Suprapubic skin (tissue), 4 donors: ENCODE data around the gene CCDC178. TPM values are rescaled to one million over a fixed set of nuclear protein-coding genes. Genes with fewer than 3 reads are reported as not detected.

Experiments
- DNase-seq, 2 donors: peaks; one replicate each; pipeline ENCODE4 v3.0.0-alpha.2; 2019; ENCODE audit warnings: low spot score in 2 of 2
- H3K27ac ChIP-seq: fragments of 200-600 bp; sonication (generic); one replicate; pipeline ENCODE4 v1.5.1; 2019
- H3K27me3 ChIP-seq: fragments of 200-600 bp; sonication (generic); one replicate; pipeline ENCODE4 v1.5.1; 2019
- H3K36me3 ChIP-seq: fragments of 200-600 bp; sonication (generic); one replicate; pipeline ENCODE4 v1.5.1; 2019
- H3K4me1 ChIP-seq: fragments of 200-600 bp; sonication (generic); one replicate; pipeline ENCODE4 v1.5.1; 2019
- H3K4me3 ChIP-seq: fragments of 200-600 bp; sonication (generic); one replicate; pipeline ENCODE4 v1.5.1; 2019; ENCODE audit warnings: mild to moderate bottlenecking
- H3K9me3 ChIP-seq: fragments of 200-600 bp; sonication (generic); one replicate; pipeline ENCODE4 v1.5.1; 2019
- EP300 ChIP-seq: sonication (generic); formaldehyde crosslinking; IDR thresholded peaks from one replicate; pipeline ENCODE4 v1.6.1; 2017; ENCODE audit warnings: antibody characterized with exemption
- POLR2A ChIP-seq, 2 donors: fragments of 450-650 bp; IDR thresholded peaks; one replicate each; pipeline ENCODE4 v1.6.1; 2017; ENCODE audit warnings: antibody characterized with exemption in 2 of 2, mild to moderate bottlenecking in 2 of 2, moderate library complexity in 2 of 2
- POLR2AphosphoS5 ChIP-seq, 3 donors: sonication (generic); formaldehyde crosslinking; IDR thresholded peaks; one replicate each; pipeline ENCODE4 v1.6.1; 2017; ENCODE audit warnings: antibody characterized with exemption in 3 of 3
- WGBS: methylation state at CpG from one replicate; pipeline ENCODE4 v1.1.5; 2018; 5-methylcytosine and 5-hydroxymethylcytosine counted together
- total RNA-seq, 4 donors: library from RNA; depleted of rRNA; stranded (reverse); fragments of >200 nt; gene quantifications; one replicate each; pipeline ENCODE4 v1.1.0, GENCODE V29; 2016
- TF ChIP-seq, protein P1 (sequence below), 2 donors: fragments of 200-600 bp in 1 of 2; fragments of 450-650 bp in 1 of 2; sonication (generic) in 1 of 2; IDR thresholded peaks; one replicate each; pipeline ENCODE4 v1.5.1; 2016 to 2019; ENCODE audit warnings: antibody characterized with exemption in 2 of 2, mild to moderate bottlenecking in 1 of 2, moderate library complexity in 1 of 2

Gene CCDC178
- total RNA-seq, 4 donors from 2014 or later: not detected

DNA sequence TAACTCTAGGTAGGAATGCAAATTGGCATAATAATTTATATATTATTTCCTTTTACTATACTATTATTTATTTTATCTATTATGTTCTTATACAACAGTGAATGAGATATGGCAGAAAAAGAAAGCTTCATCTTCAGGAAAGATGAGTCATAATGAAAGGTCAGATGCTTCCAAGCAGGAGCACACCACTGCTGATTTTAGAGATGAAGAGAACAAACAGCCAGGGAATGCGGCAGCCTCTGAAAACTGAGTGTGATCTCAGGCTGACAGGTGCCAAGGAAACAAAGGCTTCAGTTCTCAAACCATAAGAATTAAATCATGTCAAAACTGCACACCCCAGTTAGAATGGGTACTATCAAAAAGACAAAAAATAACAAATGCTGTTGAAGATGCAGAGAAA lies 149.0 kb downstream of the CCDC178 start:
- no peak for DNase-seq
- WGBS: 38% methylated on average over 1 of the region's 1 CpG
- H3K36me3 ChIP-seq: no peaks in the 10 kb centered on the region

DNA sequence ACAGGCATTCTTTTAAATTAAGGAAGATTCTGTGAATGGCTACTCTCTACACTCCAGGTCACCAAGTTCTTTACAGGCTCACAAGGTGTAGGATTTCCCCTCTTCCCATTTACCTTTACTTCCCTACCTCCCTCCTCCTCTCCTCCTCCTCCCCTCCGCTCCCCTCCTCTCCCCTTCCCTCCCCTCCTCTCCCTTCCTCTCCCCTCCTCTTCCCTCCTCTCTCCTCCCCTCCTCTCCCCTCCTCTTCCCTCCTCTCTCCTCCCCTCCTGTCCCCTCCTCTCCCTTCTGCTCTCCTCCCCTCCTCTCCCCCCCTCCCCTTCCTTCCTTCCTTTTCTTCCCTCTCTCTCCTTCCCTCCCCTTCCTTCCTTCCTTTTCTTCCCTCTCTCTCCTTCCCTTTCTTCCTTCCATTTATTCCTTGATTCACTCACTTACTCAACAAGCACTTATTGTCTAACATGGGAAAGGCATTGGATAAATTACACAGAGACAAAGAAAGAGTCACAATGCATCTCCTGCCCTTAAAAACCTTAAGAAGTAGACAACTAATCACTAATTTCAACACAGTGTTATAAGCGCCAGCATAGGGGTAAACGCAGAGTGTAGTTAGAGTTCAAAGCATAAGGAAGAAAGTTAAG lies 152.3 kb downstream of the CCDC178 start:
- no peak for TF ChIP-seq EP300
- Histone ChIP-seq H3K4me3 (no peak overlapping the region), H3K4me1 (no peaks in the 10 kb centered on the region), H3K27ac (no peak overlapping the region), H3K36me3 (no peaks in the 10 kb centered on the region), H3K27me3 (no peaks in the 10 kb centered on the region), H3K9me3 (no peaks in the 10 kb centered on the region)
- no peak for DNase-seq
- 83% methylated on average over 3 of the region's 3 CpGs for WGBS

More for the DNA sequence above, 149.0 kb downstream of the CCDC178 start:
- no peaks in the 10 kb centered on the region for H3K4me1 ChIP-seq
- H3K27ac ChIP-seq: no peak overlapping the region
- TF ChIP-seq, protein P1, sequence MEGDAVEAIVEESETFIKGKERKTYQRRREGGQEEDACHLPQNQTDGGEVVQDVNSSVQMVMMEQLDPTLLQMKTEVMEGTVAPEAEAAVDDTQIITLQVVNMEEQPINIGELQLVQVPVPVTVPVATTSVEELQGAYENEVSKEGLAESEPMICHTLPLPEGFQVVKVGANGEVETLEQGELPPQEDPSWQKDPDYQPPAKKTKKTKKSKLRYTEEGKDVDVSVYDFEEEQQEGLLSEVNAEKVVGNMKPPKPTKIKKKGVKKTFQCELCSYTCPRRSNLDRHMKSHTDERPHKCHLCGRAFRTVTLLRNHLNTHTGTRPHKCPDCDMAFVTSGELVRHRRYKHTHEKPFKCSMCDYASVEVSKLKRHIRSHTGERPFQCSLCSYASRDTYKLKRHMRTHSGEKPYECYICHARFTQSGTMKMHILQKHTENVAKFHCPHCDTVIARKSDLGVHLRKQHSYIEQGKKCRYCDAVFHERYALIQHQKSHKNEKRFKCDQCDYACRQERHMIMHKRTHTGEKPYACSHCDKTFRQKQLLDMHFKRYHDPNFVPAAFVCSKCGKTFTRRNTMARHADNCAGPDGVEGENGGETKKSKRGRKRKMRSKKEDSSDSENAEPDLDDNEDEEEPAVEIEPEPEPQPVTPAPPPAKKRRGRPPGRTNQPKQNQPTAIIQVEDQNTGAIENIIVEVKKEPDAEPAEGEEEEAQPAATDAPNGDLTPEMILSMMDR (IDR thresholded peaks at IDR 0.05): no peak
- TF ChIP-seq POLR2AphosphoS5 (IDR thresholded peaks at IDR 0.05): no peak
- no peak for TF ChIP-seq POLR2A (IDR thresholded peaks at IDR 0.05)
- no peak for TF ChIP-seq EP300
- H3K27me3 ChIP-seq: no peaks in the 10 kb centered on the region
- no peaks in the 10 kb centered on the region for H3K9me3 ChIP-seq
- no peak overlapping the region for H3K4me3 ChIP-seq

DNA sequence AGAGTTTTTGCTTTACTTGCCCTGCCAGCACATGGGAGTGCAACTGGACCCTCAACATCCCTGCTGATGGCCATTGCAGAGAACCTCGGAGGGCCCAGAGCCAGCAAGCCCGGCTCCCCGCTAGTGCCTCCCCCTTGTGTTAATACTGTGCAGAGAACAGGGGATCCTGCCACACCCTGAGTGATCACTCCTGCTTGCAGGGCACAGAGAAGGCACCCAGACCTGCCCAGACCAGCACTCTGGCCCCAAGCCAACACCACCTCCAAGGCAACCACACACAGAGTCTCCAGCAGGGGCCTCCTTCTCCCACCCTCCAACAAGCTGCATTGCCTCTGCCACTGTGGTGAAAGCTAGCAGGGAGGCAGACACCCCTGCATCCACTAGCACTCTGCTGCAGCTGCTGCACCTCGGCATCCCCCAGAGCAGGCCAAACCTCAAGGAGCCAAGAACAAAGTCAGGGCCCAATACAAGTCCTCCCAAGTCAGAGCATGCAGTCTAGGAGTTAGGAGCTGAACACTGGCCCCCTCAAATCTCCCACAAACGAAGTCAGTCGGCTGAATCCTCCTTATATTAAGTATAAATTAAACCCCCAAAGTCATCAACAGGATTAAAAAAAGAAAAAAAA lies 157.7 kb downstream of the CCDC178 start:
- Histone ChIP-seq H3K4me1 (no peaks in the 10 kb centered on the region), H3K27me3 (no peaks in the 10 kb centered on the region), H3K27ac (no peak overlapping the region), H3K9me3 (no peaks in the 10 kb centered on the region), H3K36me3 (no peaks in the 10 kb centered on the region), H3K4me3 (no peak overlapping the region)
- no peak for TF ChIP-seq EP300
- DNase-seq: no peak
- 52% methylated on average over 5 of the region's 6 CpGs for WGBS

- WGBS: 84% methylated on average over 6 of the region's 7 CpGs
These were observed 158.4 kb downstream of the CCDC178 start for GRCh38 chr18:33282142-33282541.

DNA sequence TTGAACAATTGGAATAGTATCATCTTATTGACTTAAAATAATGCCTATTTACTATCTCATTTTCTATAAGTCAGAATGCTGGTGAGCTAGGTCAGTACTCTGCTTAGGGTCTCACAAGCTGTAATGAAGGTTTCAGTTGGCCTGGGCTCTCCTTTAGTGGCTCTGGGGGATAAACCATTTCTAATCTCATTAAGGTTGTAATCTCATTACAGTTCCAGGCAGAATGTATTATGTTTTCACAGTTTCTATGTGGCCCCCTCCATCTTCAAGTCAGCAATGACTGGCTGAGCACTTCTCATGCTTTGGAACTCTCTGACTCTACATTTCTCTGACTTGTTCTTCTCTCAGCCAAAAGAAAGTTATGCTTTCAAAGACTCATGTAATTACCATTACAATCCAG lies 163.1 kb downstream of the CCDC178 start:
- DNase-seq: no peak
- Histone ChIP-seq H3K4me1 (no peaks in the 10 kb centered on the region), H3K9me3 (no peaks in the 10 kb centered on the region), H3K27ac (no peak overlapping the region), H3K27me3 (no peaks in the 10 kb centered on the region), H3K4me3 (no peak overlapping the region), H3K36me3 (no peaks in the 10 kb centered on the region)
- TF ChIP-seq POLR2A (IDR thresholded peaks at IDR 0.05) (no peak), POLR2AphosphoS5 (IDR thresholded peaks at IDR 0.05) (no peak)
- TF ChIP-seq, protein P1 (IDR thresholded peaks at IDR 0.05): no peak

More at GRCh38 chr18:33282142-33282541, 158.4 kb downstream of the CCDC178 start:
- H3K36me3 ChIP-seq: no peaks in the 10 kb centered on the region
- no peak overlapping the region for H3K4me3 ChIP-seq
- TF ChIP-seq POLR2A (IDR thresholded peaks at IDR 0.05): no peak
- no peak for TF ChIP-seq POLR2AphosphoS5 (IDR thresholded peaks at IDR 0.05)
- TF ChIP-seq, protein P1 (IDR thresholded peaks at IDR 0.05): no peak
- TF ChIP-seq EP300: no peak
- no peak overlapping the region for H3K27ac ChIP-seq
- H3K4me1 ChIP-seq: no peaks in the 10 kb centered on the region
- H3K27me3 ChIP-seq: no peaks in the 10 kb centered on the region
- no peak for DNase-seq
- H3K9me3 ChIP-seq: no peaks in the 10 kb centered on the region

GRCh38 chr18:33275843-33276242 lies 164.7 kb downstream of the CCDC178 start:
- no peaks in the 10 kb centered on the region for H3K9me3 ChIP-seq
- no peak overlapping the region for H3K4me3 ChIP-seq
- no peak for DNase-seq
- H3K27ac ChIP-seq: no peak overlapping the region
- H3K36me3 ChIP-seq: no peaks in the 10 kb centered on the region
- no peak for TF ChIP-seq POLR2AphosphoS5 (IDR thresholded peaks at IDR 0.05)
- no peak for TF ChIP-seq POLR2A (IDR thresholded peaks at IDR 0.05)
- TF ChIP-seq EP300: no peak
- TF ChIP-seq, protein P1 (IDR thresholded peaks at IDR 0.05): no peak
- no peaks in the 10 kb centered on the region for H3K27me3 ChIP-seq
- no peaks in the 10 kb centered on the region for H3K4me1 ChIP-seq
